SU-DHL-6 (cell line): ENCODE results near the gene BABAM1.

ENCODE experiments used
- EZH2phosphoT487 ChIP-seq: fragments of 200-600 bp; sonication (generic), shearing (Covaris generic); conservative IDR thresholded peaks from 2 replicates; pipeline ENCODE4 v1.6.1; 2018; ENCODE audit warnings: mild to moderate bottlenecking, antibody characterized with exemption, low read length, moderate library complexity, mixed read lengths
- TF ChIP-seq, protein P1 (sequence below): fragments of 200-600 bp; sonication (generic); IDR thresholded peaks from one replicate; pipeline ENCODE4 v1.5.1; 2017; ENCODE audit warnings: antibody characterized with exemption, mild to moderate bottlenecking, low read length, moderate library complexity; ENCODE audit not compliant: insufficient read depth, poor library complexity, severe bottlenecking

DNA sequence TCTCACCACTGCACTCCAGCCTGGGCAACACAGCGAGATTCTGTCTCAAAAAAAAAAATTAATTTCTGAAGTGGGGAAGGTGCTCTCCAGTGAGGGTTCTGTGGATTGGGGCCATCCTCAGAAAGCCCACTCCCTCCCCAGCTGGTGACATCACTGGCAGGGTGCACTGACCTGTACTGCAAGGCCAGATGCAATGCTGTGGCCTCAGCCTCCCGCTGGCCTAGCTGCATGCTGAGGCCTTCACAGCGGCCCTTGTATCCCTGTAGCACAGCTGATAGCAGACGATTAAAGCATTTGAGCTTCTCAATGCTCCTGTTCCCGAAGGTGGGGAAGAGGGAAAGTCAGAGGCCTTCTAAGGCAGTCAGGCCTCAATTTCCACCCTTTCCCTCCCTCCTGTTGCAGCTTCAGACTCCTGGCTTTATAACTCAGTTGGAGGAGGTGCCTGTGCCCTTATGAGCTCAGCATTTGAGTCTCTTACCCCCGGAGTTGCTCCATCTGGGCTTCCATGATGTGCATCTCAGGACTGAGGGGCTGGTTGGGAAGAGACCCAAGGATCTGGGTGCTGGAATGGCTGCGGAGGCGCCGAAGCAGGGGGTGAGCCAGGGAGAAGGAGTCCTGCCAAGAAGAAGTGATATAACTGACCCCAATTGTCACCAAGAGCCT, 8.0 kb upstream of the BABAM1 start:
- TF ChIP-seq, protein P1, sequence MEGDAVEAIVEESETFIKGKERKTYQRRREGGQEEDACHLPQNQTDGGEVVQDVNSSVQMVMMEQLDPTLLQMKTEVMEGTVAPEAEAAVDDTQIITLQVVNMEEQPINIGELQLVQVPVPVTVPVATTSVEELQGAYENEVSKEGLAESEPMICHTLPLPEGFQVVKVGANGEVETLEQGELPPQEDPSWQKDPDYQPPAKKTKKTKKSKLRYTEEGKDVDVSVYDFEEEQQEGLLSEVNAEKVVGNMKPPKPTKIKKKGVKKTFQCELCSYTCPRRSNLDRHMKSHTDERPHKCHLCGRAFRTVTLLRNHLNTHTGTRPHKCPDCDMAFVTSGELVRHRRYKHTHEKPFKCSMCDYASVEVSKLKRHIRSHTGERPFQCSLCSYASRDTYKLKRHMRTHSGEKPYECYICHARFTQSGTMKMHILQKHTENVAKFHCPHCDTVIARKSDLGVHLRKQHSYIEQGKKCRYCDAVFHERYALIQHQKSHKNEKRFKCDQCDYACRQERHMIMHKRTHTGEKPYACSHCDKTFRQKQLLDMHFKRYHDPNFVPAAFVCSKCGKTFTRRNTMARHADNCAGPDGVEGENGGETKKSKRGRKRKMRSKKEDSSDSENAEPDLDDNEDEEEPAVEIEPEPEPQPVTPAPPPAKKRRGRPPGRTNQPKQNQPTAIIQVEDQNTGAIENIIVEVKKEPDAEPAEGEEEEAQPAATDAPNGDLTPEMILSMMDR, result no peak
- no peak for TF ChIP-seq EZH2phosphoT487
